H54 (cell line): ENCODE data around the gene CST11.
A peak's percentile ranks its signal among the peaks of the same experiment; 100 is the strongest.

Experiments used
- DNase-seq: peaks from one replicate; pipeline ENCODE4 v3.0.0; 2011; ENCODE audit warnings: low spot score, mixed read lengths; ENCODE audit not compliant: insufficient read length
- FAIRE-seq: peaks from 3 replicates; lab custom pipeline; 2011; peaks lifted over from hg19 to GRCh38; lab: Jason Lieb, UNC
- POLR2A ChIP-seq: IDR thresholded peaks from 2 replicates; pipeline ENCODE4 v1.6.1; 2011; ENCODE audit warnings: low read depth, mild to moderate bottlenecking, low read length

CST11 gene

GRCh38 chr20:23442436-23442835 is 10.2 kb downstream of the CST11 start:
- DNase-seq: no peak
- no peak for TF ChIP-seq POLR2A
- no peak for FAIRE-seq

DNA sequence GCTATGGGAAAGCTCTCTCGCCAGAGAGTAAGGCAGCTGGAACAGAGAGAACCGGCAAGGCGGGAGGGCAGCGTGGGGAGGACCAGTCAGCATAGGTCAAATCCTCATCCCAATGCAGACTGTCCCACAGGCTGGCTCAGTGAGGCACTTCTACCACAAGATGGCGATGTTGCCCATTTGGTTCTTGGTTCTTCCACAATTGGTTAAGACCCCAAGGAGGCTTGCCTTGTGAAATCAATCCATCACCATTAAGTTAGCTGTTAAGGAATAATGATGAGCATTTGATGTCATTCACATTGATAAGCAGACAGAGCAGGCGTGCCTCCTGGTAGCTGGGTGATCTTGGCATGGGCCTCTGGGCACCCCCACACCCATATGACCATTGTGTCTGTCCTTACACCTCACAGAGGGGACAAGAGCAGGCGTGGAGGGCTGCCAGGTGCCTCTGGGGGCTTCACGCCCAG is 10.8 kb downstream of the CST11 start:
- peak; percentile 20 for FAIRE-seq
- peak; percentile 69 for DNase-seq
- TF ChIP-seq POLR2A: no peak

- TF ChIP-seq POLR2A: no peak
- FAIRE-seq: no peak
- no peak for DNase-seq
Observed at GRCh38 chr20:23440004-23440403, 12.7 kb downstream of the CST11 start.

GRCh38 chr20:23438661-23439060 is 14.0 kb downstream of the CST11 start:
- DNase-seq (no peak), FAIRE-seq (no peak)
- no peak for TF ChIP-seq POLR2A

DNA sequence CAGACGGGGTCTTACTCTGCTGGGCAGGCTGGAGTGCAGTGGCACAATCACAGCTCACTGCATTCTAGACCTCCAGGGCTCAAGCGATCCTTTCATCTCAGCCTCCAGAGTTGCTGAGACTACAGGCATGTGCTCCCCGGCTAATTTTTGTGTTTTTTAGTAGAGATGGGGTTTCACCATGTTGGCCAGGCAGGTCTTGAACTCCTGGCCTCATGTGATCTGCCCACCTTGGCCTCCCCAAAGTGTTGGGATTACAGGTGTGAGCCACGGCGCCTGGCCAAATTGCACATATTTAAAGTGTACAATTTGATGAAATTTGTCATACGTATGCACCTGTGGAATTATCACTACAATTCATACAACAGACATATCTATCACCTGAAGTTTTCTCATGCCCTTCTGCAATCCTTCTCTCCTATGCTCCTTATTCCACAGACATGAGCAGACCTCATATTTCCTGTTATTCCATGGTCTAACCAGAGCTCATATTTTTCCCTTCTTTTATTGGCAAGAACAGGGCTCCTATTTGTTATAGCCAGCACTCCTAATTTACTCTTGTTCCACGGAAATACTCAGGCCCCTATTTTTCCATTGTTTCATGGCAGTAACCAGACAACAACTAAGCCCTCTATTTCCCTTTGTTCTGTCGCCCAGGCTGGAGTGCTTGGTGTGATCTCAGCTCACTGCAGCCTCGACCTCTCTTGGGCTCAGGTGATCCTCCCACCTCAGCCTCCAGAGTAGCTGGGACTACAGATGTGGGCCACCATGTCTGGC is 15.4 kb downstream of the CST11 start:
- no peak for TF ChIP-seq POLR2A
- FAIRE-seq: no peak
- DNase-seq: no peak

DNA sequence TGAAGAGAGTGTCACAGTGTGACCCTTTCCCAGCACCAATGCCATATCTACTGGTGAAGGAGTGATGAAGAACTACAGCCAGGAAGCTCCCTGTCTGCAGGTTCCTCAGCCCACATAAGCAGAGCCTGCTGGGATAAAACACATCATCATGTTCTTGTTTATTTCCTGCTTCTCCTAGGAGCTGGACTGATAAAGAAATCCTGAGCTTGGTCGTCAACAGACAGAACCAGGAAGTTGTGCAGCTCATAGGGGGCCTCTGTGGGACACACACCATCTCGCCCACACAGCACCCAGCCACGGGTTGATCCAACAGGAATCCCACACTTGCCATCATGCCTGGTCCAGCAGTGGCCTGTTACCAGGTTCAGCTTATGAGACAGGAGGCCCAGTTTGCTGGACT is 16.0 kb downstream of the CST11 start:
- DNase-seq: no peak
- no peak for FAIRE-seq
- no peak for TF ChIP-seq POLR2A

GRCh38 chr20:23435626-23436539 is 16.8 kb downstream of the CST11 start:
- TF ChIP-seq POLR2A: no peak
- DNase-seq (no peak), FAIRE-seq (no peak)

DNA sequence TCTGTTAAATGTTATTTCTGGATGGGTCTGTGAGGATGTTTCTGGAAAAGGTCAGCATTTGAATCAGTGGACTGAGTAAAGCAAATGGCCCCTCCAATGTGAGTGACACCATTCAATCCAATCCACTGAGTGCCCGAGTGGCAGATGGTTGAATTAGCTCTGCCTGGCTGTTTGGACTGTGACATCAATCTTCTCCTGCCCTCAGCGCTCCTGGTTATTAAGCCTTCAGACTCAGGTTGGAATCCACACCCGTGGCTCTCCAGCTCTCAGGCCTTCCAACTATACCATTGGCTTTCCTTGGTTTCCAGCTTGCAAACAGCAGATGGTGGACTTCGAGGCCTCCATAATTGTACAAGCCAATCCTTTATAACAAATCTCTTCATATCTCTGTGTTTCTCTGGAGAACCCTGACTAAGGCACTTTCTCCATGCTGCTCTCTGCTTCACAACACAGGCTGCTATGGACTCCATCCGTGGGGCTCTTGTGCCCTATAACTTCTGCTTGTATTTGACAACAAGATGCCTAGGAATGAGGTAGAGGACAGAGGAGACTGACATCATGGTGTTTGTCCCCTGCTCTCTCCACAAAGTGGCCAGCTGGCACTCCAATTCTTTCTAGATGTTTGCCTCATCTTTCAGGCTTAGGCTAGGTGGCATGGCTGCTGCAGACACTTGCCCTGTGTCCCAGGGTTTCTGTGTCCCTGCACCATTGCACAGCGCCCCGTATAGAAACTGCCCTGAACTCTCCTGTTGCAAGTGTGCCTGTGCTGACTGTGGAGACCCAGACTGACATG is 18.0 kb downstream of the CST11 start:
- TF ChIP-seq POLR2A: no peak
- no peak for DNase-seq
- FAIRE-seq: no peak

DNA sequence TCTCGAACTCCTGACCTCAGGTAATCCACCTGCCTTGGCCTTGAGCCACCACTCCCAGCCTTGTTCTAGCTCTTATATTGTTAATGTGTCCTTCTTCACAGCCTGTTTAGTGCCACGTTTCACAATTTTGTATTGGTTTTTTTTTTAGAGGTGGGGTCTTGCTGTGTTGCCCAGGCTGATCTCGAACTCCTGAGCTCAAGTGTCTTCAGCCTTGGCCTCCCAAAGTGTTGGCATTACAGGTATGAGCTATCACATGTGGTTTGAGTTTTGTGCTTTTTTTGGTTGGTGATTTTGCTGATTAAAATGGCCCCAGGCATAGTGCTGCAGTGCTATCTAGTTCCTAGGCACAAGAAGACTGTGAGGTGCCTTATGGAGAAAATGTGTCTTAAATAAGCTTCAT is 19.0 kb downstream of the CST11 start:
- TF ChIP-seq POLR2A: no peak
- no peak for DNase-seq

GRCh38 chr20:23425129-23425528 is 27.5 kb downstream of the CST11 start:
- DNase-seq (no peak), FAIRE-seq (no peak)
- TF ChIP-seq POLR2A: no peak

More for the DNA sequence above, 19.0 kb downstream of the CST11 start:
- FAIRE-seq: no peak

DNA sequence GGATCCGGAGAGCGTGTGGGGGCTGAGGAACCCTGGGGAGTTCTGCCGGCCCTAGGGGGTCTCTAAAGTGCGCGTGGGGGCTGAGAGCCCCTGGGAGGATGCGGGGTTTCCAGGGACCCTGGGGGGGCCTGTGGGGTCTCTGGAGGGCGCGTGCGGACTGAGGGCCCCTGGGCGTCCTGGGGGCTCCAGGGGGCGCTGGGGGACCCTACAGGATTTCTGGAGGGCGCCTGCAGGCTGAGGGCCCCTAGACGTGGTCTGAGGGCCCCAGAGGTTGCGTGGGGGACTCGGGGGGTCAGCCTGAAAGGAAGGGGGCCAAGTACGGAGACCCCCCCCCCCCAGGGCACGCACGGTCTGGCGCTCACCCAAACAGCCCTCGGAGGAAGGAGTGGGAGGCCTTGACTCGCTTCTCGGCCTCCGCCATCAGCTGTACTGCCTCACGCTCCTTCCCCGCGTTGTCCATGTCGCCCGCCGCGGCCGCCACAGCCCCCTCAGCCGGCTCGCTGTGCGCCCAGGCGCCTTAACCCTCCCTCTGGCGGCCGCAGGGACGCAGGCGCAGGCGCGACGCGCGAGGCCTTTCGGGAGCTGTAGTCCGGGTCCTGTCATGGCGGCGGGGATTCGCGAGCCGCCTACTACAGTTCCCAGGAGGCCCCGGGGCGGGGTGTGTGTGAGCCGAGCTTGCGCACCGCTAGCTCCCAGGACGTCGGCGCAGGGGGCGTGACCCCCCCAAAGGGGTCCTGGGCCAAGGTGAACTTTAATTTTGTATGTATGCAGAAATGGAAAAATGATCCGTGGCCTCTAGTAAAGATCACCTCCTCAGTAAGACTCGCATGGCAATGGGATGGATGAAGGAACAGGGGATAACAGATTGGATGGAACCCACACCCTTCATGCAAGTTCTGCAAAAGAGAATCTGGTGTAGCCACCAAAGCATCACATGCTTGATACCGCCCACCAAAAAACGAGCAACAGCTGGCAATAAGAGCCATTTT is 31.4 kb downstream of the CST11 start, which contains the start of gene NAPB:
Gene NAPB (minus strand): TSS at position 546 of the 989 bp plus-strand sequence. CDS start 86 bp downstream, at position 460.
- peak; percentile 95 for TF ChIP-seq POLR2A
- FAIRE-seq (no peak), DNase-seq (peak; percentile 83)

DNA sequence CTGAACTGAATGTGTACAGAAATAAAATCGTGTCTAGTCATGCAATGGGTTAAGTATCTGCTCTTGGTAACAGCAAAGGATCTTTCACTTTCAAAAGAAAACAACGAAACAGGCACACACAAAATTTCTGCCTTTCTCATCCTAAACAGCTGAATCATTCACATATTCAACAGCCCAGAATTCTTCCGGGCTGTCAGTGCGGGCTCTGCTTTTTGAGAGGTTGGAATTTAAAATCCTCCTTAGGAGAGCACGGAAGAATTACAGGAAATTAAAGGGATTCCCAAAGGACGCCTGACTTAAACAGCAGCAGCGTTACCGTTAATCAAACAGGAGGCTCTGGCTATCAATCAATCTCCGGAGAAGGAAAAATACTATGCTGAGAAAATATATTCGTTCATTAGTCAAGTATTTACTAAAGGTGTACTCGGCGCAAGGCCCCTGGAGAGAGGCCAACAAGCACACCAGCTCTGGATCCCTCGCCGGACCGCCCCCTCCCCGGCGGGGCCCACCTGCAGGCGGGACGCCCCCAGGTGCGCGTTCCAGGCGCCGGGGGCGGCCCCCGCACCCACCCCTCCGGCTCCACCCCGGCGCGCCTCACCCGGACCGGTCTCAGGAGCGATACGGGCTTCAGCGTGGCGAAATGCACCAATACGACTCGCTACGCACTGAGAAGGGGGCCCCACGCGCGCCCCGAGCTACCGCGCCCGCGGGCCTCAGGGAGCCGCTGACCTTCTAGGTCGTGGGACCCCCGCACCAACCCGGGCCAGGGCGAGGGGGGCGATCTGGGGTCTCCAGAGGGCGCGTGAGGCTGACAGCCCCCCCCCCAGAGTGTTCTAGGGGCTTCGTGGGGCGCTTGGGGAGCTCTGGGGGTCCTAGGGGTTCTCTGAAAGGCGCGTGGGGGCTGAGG is 32.4 kb downstream of the CST11 start:
- DNase-seq (no peak), FAIRE-seq (peak; percentile 23)
- no peak for TF ChIP-seq POLR2A
